GM12878 (cell line): ENCODE data around the gene MYBBP1A. TPM values are rescaled to one million over a fixed set of nuclear protein-coding genes. Genes with fewer than 3 reads are reported as not detected.

ENCODE experiments used
- ATAC-seq: fragments of 200-7000 bp; cut with Tn5 transposase; 3 replicates; pipeline ENCODE4 v1.9.1; 2020; ENCODE audit warnings: mild to moderate bottlenecking, moderate library complexity
- BruUV-seq: library from RNA; stranded (reverse); fragments of 400-500 nt; replicated peaks from 2 replicates; lab custom pipeline; 2021; lab: Mats Ljungman, UMichigan
- CTCF ChIA-PET: fragments of 300-600 bp; sonication (Branson Sonifier 250); formaldehyde crosslinking; extraction: SDS; loops from one replicate; lab custom pipeline; 2021; ENCODE audit warnings: inconsistent platforms; lab: Yijun Ruan, JAX
- POLR2A ChIA-PET: fragments of 350-600 bp; formaldehyde crosslinking; extraction: SDS; loops from one replicate; lab custom pipeline; 2021; ENCODE audit warnings: inconsistent platforms; lab: Charles Lee
- RAD21 ChIA-PET: fragments of 300-600 bp; sonication (Branson Sonifier 250); formaldehyde crosslinking; loops from one replicate; lab custom pipeline; 2023; ENCODE audit warnings: antibody characterized with exemption; ENCODE audit not compliant: unreplicated experiment; lab: Charles Lee
- SMC1A ChIA-PET: fragments of 300-600 bp; sonication (Branson Sonifier 250); formaldehyde crosslinking; loops from one replicate; lab custom pipeline; 2023; ENCODE audit not compliant: unreplicated experiment, uncharacterized antibody; lab: Charles Lee
- DNase-seq: peaks from one replicate; pipeline ENCODE4 v3.0.0-alpha.2; 2011; ENCODE audit warnings: low read depth, low spot score
- FAIRE-seq: peaks from 3 replicates; lab custom pipeline; 2011; peaks lifted over from hg19 to GRCh38; lab: Jason Lieb, UNC
- H2AFZ ChIP-seq: 2 replicates; pipeline ENCODE4 v1.6.0; 2011; ENCODE audit warnings: low read depth, low read length, control low read depth; ENCODE audit not compliant: control insufficient read depth
- H3K27ac ChIP-seq: 2 replicates; pipeline ENCODE4 v1.5.1; 2011; ENCODE audit warnings: control low read depth; ENCODE audit not compliant: control insufficient read depth, insufficient read depth
- H3K27me3 ChIP-seq, 2 experiments: replicated peaks in 1 of 2; 2 replicates each; pipeline versions ENCODE4 v1.6.0 to v1.6.1; 2011; ENCODE audit warnings: low read length in 1 of 2; ENCODE audit not compliant: control insufficient read depth in 2 of 2, insufficient read depth in 2 of 2
- H3K36me3 ChIP-seq, 2 experiments: 2 replicates each; pipeline ENCODE4 v1.5.1; 2011; ENCODE audit warnings: low read length in 1 of 2; ENCODE audit not compliant: control insufficient read depth in 2 of 2, insufficient read depth in 2 of 2
- H3K4me1 ChIP-seq: 2 replicates; pipeline ENCODE4 v1.6.1; 2011; ENCODE audit warnings: mild to moderate bottlenecking, low read length, moderate library complexity, mixed read lengths; ENCODE audit not compliant: control insufficient read depth, insufficient read depth
- H3K4me2 ChIP-seq: 2 replicates; pipeline ENCODE4 v1.6.0; 2011; ENCODE audit warnings: control low read depth; ENCODE audit not compliant: control insufficient read depth, insufficient read depth
- H3K4me3 ChIP-seq: fragments of 200-600 bp; sonication (generic); 2 replicates; pipeline ENCODE4 v1.5.1; 2016
- H3K79me2 ChIP-seq: 2 replicates; pipeline ENCODE4 v1.6.0; 2011; ENCODE audit warnings: low read length; ENCODE audit not compliant: control insufficient read depth, insufficient read depth
- H3K9ac ChIP-seq: 2 replicates; pipeline ENCODE4 v1.8.0; 2011; ENCODE audit warnings: low read length, control low read depth, mixed read lengths; ENCODE audit not compliant: control insufficient read depth, insufficient read depth
- H3K9me3 ChIP-seq: replicated peaks from 3 replicates; pipeline ENCODE4 v1.5.1; 2011; ENCODE audit warnings: mild to moderate bottlenecking, low read length; ENCODE audit not compliant: control insufficient read depth, insufficient read depth
- H4K20me1 ChIP-seq: 2 replicates; pipeline ENCODE4 v1.6.0; 2011; ENCODE audit not compliant: control insufficient read depth, insufficient read depth
- ATF7 ChIP-seq: fragments of 450-650 bp; IDR thresholded peaks from 2 replicates; pipeline ENCODE4 v1.6.1; 2016; ENCODE audit warnings: low read depth, mild to moderate bottlenecking
- CBX3 ChIP-seq: fragments of 200-600 bp; sonication (generic); IDR thresholded peaks from 2 replicates; pipeline ENCODE4 v1.6.1; 2016; ENCODE audit warnings: low read depth, borderline replicate concordance
- ELK1 ChIP-seq: IDR thresholded peaks from 2 replicates; pipeline ENCODE4 v1.6.1; 2012; ENCODE audit warnings: low read depth, low read length, improper control_type of control experiment
- ESRRA ChIP-seq: IDR thresholded peaks from 2 replicates; pipeline ENCODE4 v1.6.1; 2012; ENCODE audit warnings: mild to moderate bottlenecking, low read length, improper control_type of control experiment
- FOXM1 ChIP-seq: IDR thresholded peaks from 2 replicates; pipeline ENCODE4 v1.6.1; 2012; ENCODE audit warnings: low read depth, mild to moderate bottlenecking, inconsistent platforms, low read length, moderate library complexity
- MLLT1 ChIP-seq: fragments of 450-650 bp; IDR thresholded peaks from 2 replicates; pipeline ENCODE4 v1.6.1; 2016; ENCODE audit warnings: mild to moderate bottlenecking
- MXI1 ChIP-seq: fragments of 150-350 bp; IDR thresholded peaks from 2 replicates; pipeline ENCODE4 v1.6.1; 2011; ENCODE audit warnings: low read depth, mild to moderate bottlenecking, inconsistent platforms, low read length, improper control_type of control experiment
- PML ChIP-seq: IDR thresholded peaks from 2 replicates; pipeline ENCODE4 v1.6.1; 2012; ENCODE audit warnings: low read length, inconsistent platforms
- RAD21 ChIP-seq: IDR thresholded peaks from 2 replicates; pipeline ENCODE4 v1.6.1; 2011; ENCODE audit warnings: mild to moderate bottlenecking, low read depth, low read length, moderate library complexity; ENCODE audit not compliant: insufficient read depth
- RBBP5 ChIP-seq: fragments of 200-600 bp; sonication (generic); conservative IDR thresholded peaks from 2 replicates; pipeline ENCODE4 v1.6.1; 2016
- REST ChIP-seq: IDR thresholded peaks from 2 replicates; pipeline ENCODE4 v1.6.1; 2012; ENCODE audit warnings: mild to moderate bottlenecking, low read depth, low read length
- SREBF2 ChIP-seq: IDR thresholded peaks from 2 replicates; pipeline ENCODE4 v1.6.1; 2012; ENCODE audit warnings: mild to moderate bottlenecking, low read length
- TCF12 ChIP-seq: IDR thresholded peaks from 2 replicates; pipeline ENCODE4 v1.6.1; 2011; ENCODE audit warnings: low read depth, mild to moderate bottlenecking, low read length
- TCF3 ChIP-seq: IDR thresholded peaks from 2 replicates; pipeline ENCODE4 v1.6.1; 2012; ENCODE audit warnings: low read depth, mild to moderate bottlenecking, low read length, borderline replicate concordance; ENCODE audit not compliant: insufficient read depth
- ZBTB4 ChIP-seq: fragments of 450-650 bp; formaldehyde crosslinking; IDR thresholded peaks from 2 replicates; pipeline ENCODE4 v1.4.0; 2022; ENCODE audit warnings: mild to moderate bottlenecking, moderate library complexity
- WGBS: methylation state at CpG from one replicate; pipeline ENCODE4 v1.1.6; 2016; ENCODE audit warnings: low lambda C conversion rate; ENCODE audit not compliant: insufficient replicate concordance, insufficient coverage; ENCODE audit errors: missing lambda C conversion rate; 5-methylcytosine and 5-hydroxymethylcytosine counted together
- in situ Hi-C: fragments of 300-500 bp; cut with MboI; formaldehyde crosslinking; loops from 9 replicates; pipeline ENCODE4 v1.14.3; 2018; ENCODE audit warnings: mixed read lengths
- intact Hi-C: fragments of 100-400 bp; cut with micrococcal nuclease; formaldehyde crosslinking; loops from one replicate; pipeline ENCODE4 v1.14.2; 2022; ENCODE audit not compliant: unreplicated experiment
- polyA plus RNA-seq, 11 experiments: library from polyadenylated mRNA; depleted of rRNA in 4 of 11; unstranded in 6 of 11; stranded (reverse) in 5 of 11; fragments of >200 nt; fragmentation: Nextera tagmentation in 4 of 11; fragmentation: Illumina TruSeq in 1 of 11; extraction: Ambion mirVana in 4 of 11; extraction: Trizol in 1 of 11; gene quantifications; 1 replicate in 1 of 11; 2 replicates in 10 of 11; pipeline versions ENCODE4 v1.2.1 to v1.2.3, GENCODE V29; 2011 to 2016; ENCODE audit warnings: inconsistent platforms in 2 of 11, missing spikeins in 2 of 11, low read depth in 1 of 11
- total RNA-seq, 4 experiments: library from RNA; depleted of rRNA in 3 of 4; stranded (reverse); fragments of >200 nt in 3 of 4; fragmentation: Illumina TruSeq in 1 of 4; extraction: Trizol in 1 of 4; gene quantifications; 2 replicates each; pipeline versions ENCODE4 v1.2.1 to v1.2.3, GENCODE V29; 2013 to 2021

The MYBBP1A gene
- total and polyA plus RNA-seq, 10 of the 15 experiments (the other 5 are each of a cell fraction or from before 2014, with no cell fraction given): 2.5 to 121 (median 71.6) TPM

GRCh38 chr17:4527566-4528125, 27.5 kb downstream of the MYBBP1A start:
- Histone ChIP-seq H3K79me2 (no peaks in the 10 kb centered on the region), H3K9me3 (no peaks in the 10 kb centered on the region), H3K27ac (no peak overlapping the region), H3K36me3 (no peaks in the 10 kb centered on the region), H3K9ac (no peak overlapping the region), H3K27me3 (no peaks in the 10 kb centered on the region), H2AFZ (no peak overlapping the region), H3K4me1 (peaks cover 8% of the 10 kb centered on the region), H3K4me3 (no peak overlapping the region), H4K20me1 (no peaks in the 10 kb centered on the region), H3K4me2 (no peak overlapping the region)
- ATAC-seq (no peak), FAIRE-seq (no peak), DNase-seq (no peak)
- no TSS peak for BruUV-seq
- in situ Hi-C loops (no loop called here), intact Hi-C loops (loop anchor here (10.0 kb wide), 1 partner anchor 103 kb away; no protein-coding TSS in a partner anchor)
- WGBS: 61% methylated on average over 12 of the region's 12 CpGs
- RAD21 ChIA-PET: no interaction called here
- CTCF ChIA-PET: no interaction called here
- POLR2A ChIA-PET: interaction anchor here (0.8 kb wide), 1 partner anchor 30 kb away, joined by 4 read pairs; no protein-coding TSS in a partner anchor
- SMC1A ChIA-PET: no interaction called here
- TF ChIP-seq RAD21 (no peak), MXI1 (no peak), TCF12 (no peak), TCF3 (no peak), ZBTB4 (CRISPR knock-in tag) (no peak), ATF7 (no peak), REST (no peak), ELK1 (no peak), FOXM1 (no peak), CBX3 (no peak), RBBP5 (no peak), ESRRA (no peak), MLLT1 (no peak), SREBF2 (no peak), PML (no peak)
